ENCODE data around the gene RASSF6. TPM values are rescaled to one million over a fixed set of nuclear protein-coding genes. Genes with fewer than 3 reads are reported as not detected.
"Not testable (repeated sequence)": the region's sequence is repeated elsewhere in the genome, so short reads cannot be mapped to it uniquely, and the experiment has no call there.

Gene RASSF6
- total RNA-seq, 2 donors from 2014 or later = 13.8 to 38.9 TPM

DNA sequence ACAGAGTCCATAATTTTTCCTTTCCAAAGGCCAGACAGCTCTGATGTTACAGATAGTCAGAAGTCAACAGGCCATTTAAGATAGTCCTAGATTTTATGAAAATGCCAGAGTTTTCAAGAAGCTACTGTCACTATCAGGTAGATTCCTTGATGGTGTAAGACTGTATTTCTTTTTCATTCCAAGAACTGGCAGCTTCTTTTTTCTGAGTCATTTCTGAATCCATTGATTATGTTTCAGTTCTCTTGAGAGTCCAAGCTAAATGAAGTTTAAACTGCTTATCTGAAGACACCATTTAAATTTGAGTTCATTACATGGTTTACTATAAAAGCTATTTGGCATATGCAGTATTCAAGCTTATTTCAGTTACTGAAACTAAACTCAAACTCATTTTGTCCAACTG, 44.6 kb downstream of the RASSF6 start:
- H3K9me3 ChIP-seq = no peaks in the 10 kb centered on the region
- H3K27me3 ChIP-seq = no peaks in the 10 kb centered on the region
- no peak for DNase-seq
- H3K9ac ChIP-seq (ENCODE audit: low read depth in 2 of 2, low read length in 2 of 2) = no peak overlapping the region
- no peaks in the 10 kb centered on the region for H3K36me3 ChIP-seq
- intact Hi-C loops (cut with DNase I) = no loop called here
- TF ChIP-seq, protein P1, sequence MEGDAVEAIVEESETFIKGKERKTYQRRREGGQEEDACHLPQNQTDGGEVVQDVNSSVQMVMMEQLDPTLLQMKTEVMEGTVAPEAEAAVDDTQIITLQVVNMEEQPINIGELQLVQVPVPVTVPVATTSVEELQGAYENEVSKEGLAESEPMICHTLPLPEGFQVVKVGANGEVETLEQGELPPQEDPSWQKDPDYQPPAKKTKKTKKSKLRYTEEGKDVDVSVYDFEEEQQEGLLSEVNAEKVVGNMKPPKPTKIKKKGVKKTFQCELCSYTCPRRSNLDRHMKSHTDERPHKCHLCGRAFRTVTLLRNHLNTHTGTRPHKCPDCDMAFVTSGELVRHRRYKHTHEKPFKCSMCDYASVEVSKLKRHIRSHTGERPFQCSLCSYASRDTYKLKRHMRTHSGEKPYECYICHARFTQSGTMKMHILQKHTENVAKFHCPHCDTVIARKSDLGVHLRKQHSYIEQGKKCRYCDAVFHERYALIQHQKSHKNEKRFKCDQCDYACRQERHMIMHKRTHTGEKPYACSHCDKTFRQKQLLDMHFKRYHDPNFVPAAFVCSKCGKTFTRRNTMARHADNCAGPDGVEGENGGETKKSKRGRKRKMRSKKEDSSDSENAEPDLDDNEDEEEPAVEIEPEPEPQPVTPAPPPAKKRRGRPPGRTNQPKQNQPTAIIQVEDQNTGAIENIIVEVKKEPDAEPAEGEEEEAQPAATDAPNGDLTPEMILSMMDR (IDR thresholded peaks at IDR 0.05) = no peak
- no peaks in the 10 kb centered on the region for H3K4me1 ChIP-seq
- H3K27ac ChIP-seq = no peak overlapping the region
- H3K4me3 ChIP-seq = no peak overlapping the region

DNA sequence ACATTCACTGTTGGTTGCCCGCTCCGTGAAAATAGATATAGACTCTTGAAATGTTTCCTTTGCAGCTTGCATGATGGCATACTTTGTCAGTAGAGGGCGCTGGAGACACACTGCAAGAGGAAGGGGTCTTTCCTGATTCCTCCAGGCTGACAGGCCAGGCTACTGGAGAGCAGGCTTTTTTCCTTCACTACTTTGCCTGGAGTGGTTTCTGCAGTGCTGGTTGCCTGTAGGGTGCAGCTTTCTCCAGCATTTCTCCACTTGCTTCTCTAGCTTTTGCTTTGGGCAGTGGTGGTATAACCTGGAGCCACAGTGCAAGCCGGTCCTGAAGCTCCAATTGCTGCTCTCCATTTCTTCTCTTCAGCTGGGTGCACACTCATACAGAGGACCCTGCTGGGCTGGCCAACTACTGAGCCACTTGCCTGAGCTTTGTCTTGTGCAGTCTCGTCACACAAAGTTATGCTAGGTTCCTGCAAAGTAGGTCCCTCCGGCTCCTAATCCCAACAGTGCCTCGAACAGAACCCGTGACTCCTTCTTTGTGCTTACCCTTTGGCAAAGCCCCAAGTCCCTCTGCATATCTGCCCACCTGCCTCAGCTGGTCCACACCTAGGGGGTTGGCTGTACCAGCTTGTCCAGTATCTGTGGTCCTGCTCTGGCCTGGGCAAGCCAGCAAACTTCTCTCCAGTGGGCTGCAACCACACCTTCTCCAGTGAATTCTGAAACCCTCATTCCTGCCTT, 46.3 kb downstream of the RASSF6 start:
- DNase-seq = peak; percentile 76
- Histone ChIP-seq H3K36me3 (no peaks in the 10 kb centered on the region), H3K27ac (no peak overlapping the region), H3K4me1 (no peaks in the 10 kb centered on the region), H3K4me3 (no peak overlapping the region), H3K27me3 (no peaks in the 10 kb centered on the region), H3K9me3 (no peaks in the 10 kb centered on the region), H3K9ac (ENCODE audit: low read depth in 2 of 2, low read length in 2 of 2) (no peak overlapping the region)
- TF ChIP-seq, protein P1 (IDR thresholded peaks at IDR 0.05) = peak; percentile 79
- intact Hi-C loops (cut with DNase I) = loop anchor here (5.0 kb wide), 1 partner anchor 78 kb away; no protein-coding TSS in a partner anchor

DNA sequence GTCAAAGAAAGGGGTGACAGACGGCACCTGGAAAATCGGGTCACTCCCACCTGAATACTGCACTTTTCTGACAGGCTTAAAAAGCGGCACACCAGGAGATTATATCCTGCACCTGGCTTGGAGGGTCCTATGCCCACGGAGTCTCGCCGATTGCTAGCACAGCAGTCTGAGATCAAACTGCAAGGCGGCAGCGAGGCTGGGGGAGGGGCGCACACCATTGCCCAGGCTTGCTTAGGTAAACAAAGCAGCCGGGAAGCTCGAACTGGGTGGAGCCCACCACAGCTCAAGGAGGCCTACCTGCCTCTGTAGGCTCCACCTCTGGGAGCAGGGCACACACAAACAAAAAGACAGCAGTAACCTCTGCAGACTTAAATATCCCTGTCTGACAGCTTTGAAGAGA, 69.4 kb downstream of the RASSF6 start:
- H3K4me1 ChIP-seq; H3K27ac ChIP-seq; H3K36me3 ChIP-seq; H3K27me3 ChIP-seq; intact Hi-C loops (cut with DNase I); H3K9me3 ChIP-seq; DNase-seq; H3K9ac ChIP-seq (ENCODE audit: low read depth in 2 of 2, low read length in 2 of 2); H3K4me3 ChIP-seq: not testable (repeated sequence)

DNA sequence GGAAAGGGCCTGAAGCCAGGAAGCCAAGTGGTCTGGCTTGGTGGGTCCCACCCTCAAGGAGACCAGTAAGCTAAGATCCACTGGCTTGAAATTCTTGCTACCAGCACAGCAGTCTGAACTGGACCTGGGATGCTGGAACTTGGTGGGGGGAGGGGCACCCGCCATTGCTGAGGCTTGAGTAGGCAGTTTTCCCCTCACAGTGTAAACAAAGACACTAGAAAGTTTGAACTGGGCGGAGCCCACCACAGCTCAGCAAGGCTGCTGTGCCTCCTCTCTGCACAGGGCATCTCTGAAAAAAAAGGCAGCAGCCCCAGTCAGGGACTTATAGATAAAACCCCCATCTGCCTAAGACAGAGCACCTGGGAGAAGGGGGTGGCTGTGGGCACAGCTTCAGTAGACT, 75.6 kb downstream of the RASSF6 start:
- H3K4me1 ChIP-seq = no peaks in the 10 kb centered on the region
- intact Hi-C loops (cut with DNase I) = no loop called here
- no peaks in the 10 kb centered on the region for H3K36me3 ChIP-seq
- no peak for DNase-seq
- H3K9me3 ChIP-seq = no peaks in the 10 kb centered on the region
- H3K9ac ChIP-seq (ENCODE audit: low read depth in 2 of 2, low read length in 2 of 2) = no peak overlapping the region
- no peak overlapping the region for H3K27ac ChIP-seq
- H3K4me3 ChIP-seq = no peak overlapping the region
- H3K27me3 ChIP-seq = no peaks in the 10 kb centered on the region
- TF ChIP-seq, protein P1 (IDR thresholded peaks at IDR 0.05) = no peak

DNA sequence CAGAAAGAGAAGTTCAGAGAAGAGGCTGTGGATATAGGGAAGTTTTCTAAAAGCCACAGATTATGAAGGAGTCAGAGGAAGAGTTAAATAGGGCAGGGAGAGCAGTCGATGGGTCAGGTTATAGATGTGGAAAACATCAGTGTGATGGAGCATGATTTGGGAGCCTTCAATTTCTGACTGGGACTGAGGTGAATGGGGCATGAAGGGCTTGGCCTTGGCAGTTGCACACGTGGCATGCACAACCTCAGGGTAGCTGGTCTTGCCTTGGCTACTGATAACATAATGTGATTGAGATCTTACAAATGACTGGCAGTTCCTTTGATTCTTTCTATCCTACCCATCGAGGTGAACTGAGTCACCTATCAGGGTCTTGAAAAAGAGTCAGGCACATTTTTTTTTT, 79.0 kb downstream of the RASSF6 start:
- no peaks in the 10 kb centered on the region for H3K27me3 ChIP-seq
- H3K36me3 ChIP-seq = no peaks in the 10 kb centered on the region
- no peak for DNase-seq
- intact Hi-C loops (cut with DNase I) = no loop called here
- H3K4me1 ChIP-seq = no peaks in the 10 kb centered on the region
- H3K9ac ChIP-seq (ENCODE audit: low read depth in 2 of 2, low read length in 2 of 2) = no peak overlapping the region
- no peak overlapping the region for H3K27ac ChIP-seq
- no peak overlapping the region for H3K4me3 ChIP-seq
- no peaks in the 10 kb centered on the region for H3K9me3 ChIP-seq
- TF ChIP-seq, protein P1 (IDR thresholded peaks at IDR 0.05) = no peak

DNA sequence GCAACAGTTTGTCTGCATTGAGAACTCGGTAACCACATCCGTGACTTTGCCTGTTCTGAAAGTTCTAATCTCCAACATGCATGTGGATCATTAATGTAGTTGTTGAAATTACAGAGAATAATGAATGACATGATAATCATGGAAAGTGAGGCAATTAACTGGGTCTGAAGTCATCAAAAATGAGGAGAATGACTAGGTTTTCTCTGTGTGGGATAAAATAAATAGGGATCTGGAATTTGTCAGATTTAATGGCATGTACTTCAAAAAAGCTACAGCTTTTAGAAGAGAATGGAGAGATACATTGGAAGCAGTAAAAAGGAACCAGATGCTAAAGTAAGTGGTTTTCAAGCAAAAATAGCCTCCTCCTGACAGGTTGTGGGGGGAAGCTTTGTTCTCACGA, 79.4 kb downstream of the RASSF6 start:
- no peak overlapping the region for H3K4me3 ChIP-seq
- no peaks in the 10 kb centered on the region for H3K9me3 ChIP-seq
- H3K36me3 ChIP-seq = no peaks in the 10 kb centered on the region
- no peak for DNase-seq
- intact Hi-C loops (cut with DNase I) = no loop called here
- TF ChIP-seq, protein P1 (IDR thresholded peaks at IDR 0.05) = no peak
- no peak overlapping the region for H3K9ac ChIP-seq (ENCODE audit: low read depth in 2 of 2, low read length in 2 of 2)
- no peaks in the 10 kb centered on the region for H3K4me1 ChIP-seq
- no peak overlapping the region for H3K27ac ChIP-seq
- H3K27me3 ChIP-seq = no peaks in the 10 kb centered on the region

All from colonic mucosa (tissue), 4 donors.